Stimulated activated CD4-positive, alpha-beta T cell treated with anti-CD3 and anti-CD28 coated beads, Interleukin-2, amount 100 ng/mL, for 48 hours (primary cell): ENCODE measurements around the gene TUBAL3.
"Not testable (repeated sequence)": the region's sequence is repeated elsewhere in the genome, so short reads cannot be mapped to it uniquely, and the experiment has no call there.

Source experiments
- DNase-seq, 2 donors: peaks; one replicate each; pipeline ENCODE4 v3.0.0-alpha.2; 2020

Gene TUBAL3

GRCh38 chr10:5419466-5420094 lies 15.0 kb upstream of the TUBAL3 start:
- no peak for DNase-seq

- no peak for DNase-seq
These were observed 14.0 kb upstream of the TUBAL3 start for GRCh38 chr10:5418584-5418983.

- DNase-seq: no peak
These were observed 12.4 kb upstream of the TUBAL3 start for GRCh38 chr10:5416981-5417380.

DNA sequence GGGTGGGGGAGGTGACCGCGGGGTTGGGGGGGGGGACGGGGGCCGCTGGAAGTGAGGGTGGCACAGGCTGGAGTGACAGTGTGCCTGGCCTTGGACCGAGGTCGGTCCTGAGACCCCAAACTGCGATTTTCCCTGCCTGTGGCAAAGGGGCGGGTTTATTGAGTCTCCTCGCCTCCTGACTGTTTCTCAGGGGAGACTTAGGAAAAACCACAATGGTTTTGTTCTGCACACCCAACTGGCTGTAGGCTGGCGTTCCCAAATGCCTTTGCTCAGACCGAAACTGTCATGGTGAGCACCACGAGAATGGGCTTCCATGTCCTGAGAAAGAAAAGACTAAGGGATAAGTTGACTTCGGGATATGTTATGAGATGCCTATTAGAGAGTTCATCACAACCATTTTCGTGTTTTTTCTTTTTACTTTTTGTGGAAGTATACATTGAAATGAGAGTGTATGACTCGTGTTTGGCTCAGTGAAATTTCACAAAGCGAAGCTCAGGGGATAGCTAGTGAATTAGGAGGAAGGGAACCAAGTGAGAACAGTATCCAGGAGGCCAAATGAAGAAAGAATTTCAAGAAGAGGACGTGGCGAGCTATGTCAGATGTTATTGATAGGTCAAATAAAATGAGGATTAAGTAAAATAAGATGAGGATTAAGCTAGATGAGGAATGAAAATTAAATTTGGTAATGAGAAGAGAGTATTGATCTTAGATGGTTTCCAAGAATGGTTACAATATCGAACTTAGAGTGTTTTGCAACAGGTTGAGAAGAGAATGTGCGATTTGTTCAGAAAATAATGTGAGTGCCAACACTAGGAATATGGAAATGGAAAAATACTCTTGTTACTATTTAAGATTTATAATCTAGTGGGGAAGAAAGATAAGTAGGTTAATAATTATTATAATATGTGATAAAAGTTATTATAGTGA lies 8.6 kb upstream of the TUBAL3 start:
- no peak for DNase-seq

GRCh38 chr10:5412277-5412941 lies 7.8 kb upstream of the TUBAL3 start, which contains the start of gene NET1:
TSS of gene NET1 (plus strand) at chr10:5412557. CDS start at chr10:5412693, 136 bp downstream.
- DNase-seq: peak; percentile 65 to 68

DNA sequence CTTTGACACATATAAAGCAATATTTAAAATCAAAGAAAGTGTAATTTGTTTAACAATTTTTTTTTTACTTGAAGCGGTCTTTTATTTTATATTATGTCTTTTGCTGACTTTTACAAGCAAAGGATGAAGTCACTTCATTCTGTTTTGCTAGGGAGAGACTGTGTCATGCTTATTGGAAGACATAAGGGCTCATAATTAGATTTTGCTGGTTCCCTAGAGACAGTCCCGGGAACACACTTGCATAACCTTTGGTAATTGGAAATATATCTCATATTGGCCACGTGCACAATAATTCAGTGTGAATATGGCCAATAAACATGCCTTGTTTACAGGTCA lies 7.3 kb upstream of the TUBAL3 start:
- DNase-seq: no peak

- not testable (repeated sequence) for DNase-seq
These were observed 6.2 kb upstream of the TUBAL3 start for GRCh38 chr10:5410787-5411186.

GRCh38 chr10:5406918-5407317 lies 2.3 kb upstream of the TUBAL3 start:
- DNase-seq: no peak

DNA sequence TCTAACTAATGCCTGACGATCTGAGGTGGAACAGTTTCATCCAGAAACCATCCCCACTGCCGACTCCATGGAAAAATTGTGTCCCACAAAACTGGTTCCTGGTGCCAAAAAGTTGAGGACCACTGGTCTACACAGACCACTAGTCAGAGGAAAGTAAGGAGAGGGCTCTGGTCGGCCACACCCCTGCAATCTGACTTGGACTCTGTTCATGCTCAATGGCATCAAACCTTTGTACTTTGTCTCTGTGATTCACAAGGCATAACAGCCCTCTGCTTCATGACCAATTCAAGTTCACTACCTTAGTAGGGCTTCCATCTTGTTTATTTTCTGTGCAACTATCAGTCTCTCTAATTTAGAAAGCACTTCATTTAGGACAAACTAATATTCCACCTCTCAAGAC lies 1.8 kb downstream of the TUBAL3 start:
- DNase-seq: no peak

GRCh38 chr10:5400468-5401240 lies 4.0 kb downstream of the TUBAL3 start:
- DNase-seq: no peak

DNA sequence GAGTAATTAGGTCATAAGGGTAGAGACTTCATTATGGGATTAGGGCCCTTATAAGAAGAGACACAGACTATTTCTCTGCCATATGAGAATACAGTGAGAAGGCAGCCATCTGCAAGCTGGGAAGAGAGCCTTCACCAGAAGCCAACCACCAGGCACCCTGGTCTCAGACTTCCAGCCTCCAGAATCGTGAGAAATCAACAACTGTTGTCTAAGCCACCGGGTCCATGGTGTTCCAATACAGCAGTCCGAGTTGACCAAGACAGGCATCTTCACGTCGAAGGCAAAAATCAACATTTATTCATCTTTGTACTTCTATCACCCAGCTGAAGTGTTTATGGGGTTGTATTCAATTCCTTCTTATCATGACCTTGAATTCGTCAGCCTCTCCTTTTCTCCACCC lies 5.3 kb downstream of the TUBAL3 start:
- DNase-seq: no peak

DNA sequence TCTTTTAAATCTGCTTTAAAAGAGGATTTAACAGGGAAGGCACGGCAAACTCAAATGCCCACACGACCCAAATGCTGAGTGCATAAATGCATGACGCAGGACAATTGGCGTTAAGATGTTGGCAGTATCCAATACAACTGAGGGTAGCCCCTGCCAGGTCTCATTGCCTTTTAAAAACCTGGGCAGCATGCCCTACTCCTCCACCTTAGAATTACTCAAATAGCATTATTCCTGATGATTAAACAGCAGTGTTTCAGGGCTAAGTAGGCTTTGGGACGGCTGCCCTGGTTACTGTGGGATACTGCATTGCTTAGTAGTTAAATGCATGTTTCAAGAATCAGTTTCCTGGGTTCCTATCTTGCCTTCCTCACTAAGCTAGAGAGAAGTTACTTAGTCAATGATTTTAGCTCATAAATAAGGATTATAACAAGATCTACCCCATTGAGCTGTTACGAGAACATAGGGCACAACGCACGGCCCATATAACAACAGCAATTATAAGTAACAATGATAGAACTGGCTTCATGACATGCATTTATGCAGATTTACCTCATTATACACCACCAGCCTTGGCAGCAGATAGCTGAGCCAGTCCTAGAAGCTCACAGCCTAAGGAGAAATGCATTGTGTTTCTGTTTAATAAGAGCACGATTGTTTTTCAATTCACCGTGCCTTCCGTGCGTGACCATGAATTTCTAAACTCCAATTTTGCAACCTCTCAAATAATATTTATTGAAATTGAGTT lies 7.9 kb downstream of the TUBAL3 start:
- DNase-seq: no peak

DNA sequence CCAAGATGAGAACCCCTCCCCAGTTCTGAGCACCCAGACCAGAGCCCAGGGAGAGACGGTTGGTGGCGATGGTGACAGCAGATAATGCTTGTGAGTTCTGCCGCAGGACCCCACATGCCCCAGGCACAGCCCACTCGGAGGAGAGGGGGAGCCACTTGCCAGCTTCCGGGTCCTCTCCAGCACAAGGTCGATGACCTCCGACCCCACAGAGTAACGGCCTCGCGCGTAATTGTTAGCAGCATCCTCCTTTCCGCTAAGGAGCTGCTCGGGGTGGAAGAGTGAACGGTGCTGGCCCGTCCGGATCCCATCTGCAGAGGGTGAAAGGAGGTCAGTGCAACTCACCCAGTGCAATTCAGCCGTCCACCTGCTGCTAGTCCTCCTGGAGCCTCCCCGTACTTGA lies 9.5 kb downstream of the TUBAL3 start:
- DNase-seq: no peak

DNA sequence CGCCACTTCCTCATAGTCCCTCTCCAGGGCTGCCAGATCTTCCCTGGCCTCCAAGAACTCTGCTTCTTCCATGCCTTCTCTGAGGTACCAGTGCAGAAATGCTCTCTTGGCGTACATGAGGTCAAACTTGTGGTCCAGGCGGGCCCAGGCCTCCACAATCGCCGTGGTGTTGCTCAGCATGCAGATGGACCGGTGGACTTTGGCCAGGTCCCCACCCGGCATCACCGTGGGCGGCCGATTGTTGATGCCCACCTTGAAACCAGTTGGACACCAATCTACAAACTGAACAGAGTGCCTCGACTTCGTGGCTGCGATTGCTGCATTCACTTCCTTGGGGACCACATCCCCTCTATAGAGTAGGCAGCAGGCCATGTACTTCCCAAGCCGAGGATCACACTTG lies 11.1 kb downstream of the TUBAL3 start:
- no peak for DNase-seq

DNA sequence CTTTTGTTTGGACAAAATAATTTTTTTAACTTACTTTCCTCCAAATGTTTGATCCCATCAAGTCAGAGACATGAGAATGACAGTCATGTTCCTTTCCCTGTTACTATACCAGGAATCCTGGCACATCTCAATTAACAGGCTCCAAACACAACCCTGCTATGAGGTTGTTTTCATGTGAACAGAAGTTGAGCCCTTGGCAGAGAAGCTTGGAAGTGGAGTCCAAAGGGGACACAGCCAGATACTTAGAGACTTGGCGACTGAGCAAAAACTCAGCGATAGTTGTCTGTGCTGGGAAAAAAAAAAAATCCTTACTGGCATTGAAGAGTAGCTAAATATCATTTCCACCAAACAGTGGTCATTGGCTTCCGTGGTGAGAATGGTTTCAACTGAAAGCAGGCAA lies 12.8 kb downstream of the TUBAL3 start:
- DNase-seq: no peak

DNA sequence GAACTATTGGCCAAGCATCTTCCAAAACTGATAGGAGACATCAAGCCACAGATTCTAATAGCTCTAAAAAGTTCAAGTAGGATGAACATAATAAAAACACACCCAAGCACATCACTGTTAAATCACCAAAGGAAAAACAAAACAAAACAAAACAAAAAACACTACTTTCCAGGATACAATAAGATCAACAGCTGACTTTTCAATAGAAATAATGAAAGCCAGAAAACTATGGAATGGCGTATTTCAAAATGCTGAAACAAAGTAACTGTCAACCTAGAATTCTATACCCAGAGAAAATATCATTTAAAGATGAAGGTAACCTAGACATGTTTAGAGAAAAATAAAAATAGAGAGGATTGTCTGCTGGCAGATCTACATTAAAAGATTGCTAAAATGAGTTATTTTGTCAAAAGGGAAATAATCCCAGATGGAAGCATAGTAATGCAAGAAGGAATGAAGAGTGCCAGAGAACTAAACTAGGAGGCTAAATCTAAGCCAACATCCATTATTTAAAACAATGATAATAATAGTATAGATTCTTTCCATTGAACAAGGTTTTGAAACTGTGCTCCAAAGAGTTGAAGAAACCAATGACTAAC lies 13.9 kb downstream of the TUBAL3 start:
- no peak for DNase-seq

DNA sequence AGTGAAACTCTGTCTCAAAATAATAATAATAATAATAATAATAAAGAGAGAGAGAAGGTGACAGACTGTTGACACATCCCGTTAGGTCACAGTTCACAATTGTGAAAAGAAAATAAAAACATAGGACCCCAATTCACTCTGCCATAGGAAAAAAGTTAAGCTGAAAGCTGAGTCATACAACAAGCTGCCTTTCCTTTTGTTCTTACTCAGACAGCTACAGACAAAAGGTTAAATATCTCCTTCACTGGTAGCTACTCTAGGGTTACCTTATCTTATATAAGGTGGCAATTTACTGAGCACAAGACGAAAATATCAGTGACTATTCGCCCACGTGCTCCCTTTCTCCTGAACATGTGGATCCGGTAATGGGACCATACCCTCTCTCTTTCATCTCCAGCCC lies 17.5 kb downstream of the TUBAL3 start:
- DNase-seq: no peak

- DNase-seq: no peak
These were observed 19.4 kb downstream of the TUBAL3 start for GRCh38 chr10:5385224-5385623.

GRCh38 chr10:5381187-5381586 lies 23.4 kb downstream of the TUBAL3 start:
- DNase-seq: no peak

DNA sequence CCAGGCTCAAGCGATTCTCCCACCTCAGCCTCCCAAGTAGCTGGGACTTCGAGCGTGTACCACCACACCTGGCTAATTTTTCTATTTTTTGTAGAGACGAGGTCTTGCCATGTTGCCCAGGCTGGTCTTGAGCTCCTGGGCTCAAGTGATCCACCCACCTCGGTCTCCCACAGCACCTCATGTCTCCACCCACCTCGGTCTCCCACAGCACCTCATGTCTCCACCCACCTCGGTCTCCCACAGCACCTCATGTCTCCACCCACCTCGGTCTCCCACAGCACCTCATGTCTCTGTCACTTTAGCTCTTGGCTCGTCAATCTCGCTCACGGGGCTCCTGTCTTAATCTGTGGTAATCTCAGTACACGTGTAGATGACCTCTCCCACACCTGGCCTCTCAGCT lies 24.2 kb downstream of the TUBAL3 start:
- DNase-seq: not testable (repeated sequence)

GRCh38 chr10:5379202-5379601 lies 25.4 kb downstream of the TUBAL3 start:
- not testable (repeated sequence) for DNase-seq

DNA sequence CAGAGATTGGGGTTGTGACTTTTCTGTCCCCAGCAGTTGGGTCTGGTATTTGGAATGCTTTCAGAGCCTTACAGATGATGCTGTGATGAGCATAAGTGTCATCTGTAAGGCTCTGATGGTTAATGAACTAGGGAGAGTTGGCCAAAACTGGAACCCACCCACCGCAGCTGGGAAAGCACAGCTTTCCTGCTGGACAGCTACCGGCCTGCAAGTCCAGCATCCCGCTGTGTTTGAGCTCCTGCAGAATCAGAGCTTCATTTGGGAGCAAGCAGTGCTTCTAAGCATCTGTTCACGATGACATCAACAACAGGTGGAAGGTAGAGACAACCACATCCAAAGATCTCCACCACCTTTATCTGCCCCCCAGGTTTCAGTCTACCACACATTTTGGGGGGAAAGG lies 28.2 kb downstream of the TUBAL3 start:
- no peak for DNase-seq
